WERI-Rb-1 (cell line): ENCODE results near the gene DNMBP.

ENCODE experiments used
- DNase-seq: peaks from one replicate; pipeline ENCODE4 v3.0.0-alpha.2; 2020
- H3K27ac ChIP-seq: fragments of 250-450 bp; sonication (Bioruptor Pico); 2 replicates; pipeline ENCODE4 v1.5.1; 2020; ENCODE audit warnings: mild to moderate bottlenecking, moderate library complexity
- H3K27me3 ChIP-seq: fragments of 250-450 bp; sonication (Bioruptor Pico); 2 replicates; pipeline ENCODE4 v1.5.1; 2021; ENCODE audit warnings: mild to moderate bottlenecking, low read depth, moderate library complexity; ENCODE audit not compliant: insufficient read depth, severe bottlenecking
- H3K36me3 ChIP-seq: fragments of 250-450 bp; sonication (Bioruptor Pico); 2 replicates; pipeline ENCODE4 v1.5.1; 2020; ENCODE audit warnings: mild to moderate bottlenecking, moderate library complexity
- H3K4me3 ChIP-seq: 2 replicates; pipeline ENCODE4 v1.5.1; 2011; ENCODE audit warnings: low read depth, mild to moderate bottlenecking, control low read depth, low read length
- H3K9me3 ChIP-seq: fragments of 250-450 bp; sonication (Bioruptor Pico); 2 replicates; pipeline ENCODE4 v1.5.1; 2021; ENCODE audit warnings: mild to moderate bottlenecking, moderate library complexity; ENCODE audit not compliant: severe bottlenecking
- TF ChIP-seq, protein P1 (sequence below): IDR thresholded peaks from 2 replicates; pipeline ENCODE4 v1.5.1; 2011; ENCODE audit warnings: low read depth, mild to moderate bottlenecking, control low read depth, inconsistent platforms, low read length

The DNMBP gene

GRCh38 chr10:100036850-100037249 is 27.1 kb upstream of the DNMBP start:
- no peak overlapping the region for H3K27ac ChIP-seq
- TF ChIP-seq, protein P1, sequence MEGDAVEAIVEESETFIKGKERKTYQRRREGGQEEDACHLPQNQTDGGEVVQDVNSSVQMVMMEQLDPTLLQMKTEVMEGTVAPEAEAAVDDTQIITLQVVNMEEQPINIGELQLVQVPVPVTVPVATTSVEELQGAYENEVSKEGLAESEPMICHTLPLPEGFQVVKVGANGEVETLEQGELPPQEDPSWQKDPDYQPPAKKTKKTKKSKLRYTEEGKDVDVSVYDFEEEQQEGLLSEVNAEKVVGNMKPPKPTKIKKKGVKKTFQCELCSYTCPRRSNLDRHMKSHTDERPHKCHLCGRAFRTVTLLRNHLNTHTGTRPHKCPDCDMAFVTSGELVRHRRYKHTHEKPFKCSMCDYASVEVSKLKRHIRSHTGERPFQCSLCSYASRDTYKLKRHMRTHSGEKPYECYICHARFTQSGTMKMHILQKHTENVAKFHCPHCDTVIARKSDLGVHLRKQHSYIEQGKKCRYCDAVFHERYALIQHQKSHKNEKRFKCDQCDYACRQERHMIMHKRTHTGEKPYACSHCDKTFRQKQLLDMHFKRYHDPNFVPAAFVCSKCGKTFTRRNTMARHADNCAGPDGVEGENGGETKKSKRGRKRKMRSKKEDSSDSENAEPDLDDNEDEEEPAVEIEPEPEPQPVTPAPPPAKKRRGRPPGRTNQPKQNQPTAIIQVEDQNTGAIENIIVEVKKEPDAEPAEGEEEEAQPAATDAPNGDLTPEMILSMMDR = no peak
- no peak for DNase-seq
- H3K4me3 ChIP-seq = no peak overlapping the region
- H3K27me3 ChIP-seq = no peaks in the 10 kb centered on the region
- peaks cover 3% of the 10 kb centered on the region for H3K9me3 ChIP-seq
- no peaks in the 10 kb centered on the region for H3K36me3 ChIP-seq

DNA sequence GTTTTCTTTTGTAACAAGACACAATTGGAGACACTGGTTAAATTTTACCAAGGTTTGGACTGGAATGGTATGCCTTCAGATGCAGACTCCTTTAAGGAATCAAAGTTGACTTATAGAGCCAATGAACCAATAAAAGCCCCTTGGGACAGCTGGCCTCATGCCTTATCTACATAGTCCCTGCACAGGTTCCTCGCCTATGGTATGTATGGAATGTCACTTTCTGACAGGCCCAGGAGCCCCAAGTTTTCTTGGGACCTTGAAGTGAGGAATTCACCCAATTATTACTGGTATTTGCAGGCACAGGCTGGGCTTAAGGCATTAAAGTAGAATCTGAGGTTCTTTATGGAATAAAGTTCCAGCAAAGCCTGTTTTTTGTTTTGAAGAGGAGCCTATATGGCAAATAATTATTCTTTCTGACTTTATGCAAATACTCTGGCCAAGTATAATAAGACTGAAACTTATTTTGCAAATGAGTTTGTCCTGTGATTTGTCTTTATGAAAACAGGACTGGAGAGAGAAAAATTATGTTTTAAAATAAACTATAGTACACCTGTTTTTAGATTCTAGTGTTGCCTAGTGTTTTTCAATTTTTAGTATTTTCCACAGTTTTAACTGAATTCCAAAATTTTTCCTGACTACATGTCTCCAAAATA is 24.1 kb upstream of the DNMBP start:
- Histone ChIP-seq H3K27me3 (no peaks in the 10 kb centered on the region), H3K9me3 (peaks cover 3% of the 10 kb centered on the region), H3K36me3 (no peaks in the 10 kb centered on the region), H3K27ac (no peak overlapping the region), H3K4me3 (no peak overlapping the region)
- DNase-seq = no peak
- TF ChIP-seq, protein P1 = no peak

DNA sequence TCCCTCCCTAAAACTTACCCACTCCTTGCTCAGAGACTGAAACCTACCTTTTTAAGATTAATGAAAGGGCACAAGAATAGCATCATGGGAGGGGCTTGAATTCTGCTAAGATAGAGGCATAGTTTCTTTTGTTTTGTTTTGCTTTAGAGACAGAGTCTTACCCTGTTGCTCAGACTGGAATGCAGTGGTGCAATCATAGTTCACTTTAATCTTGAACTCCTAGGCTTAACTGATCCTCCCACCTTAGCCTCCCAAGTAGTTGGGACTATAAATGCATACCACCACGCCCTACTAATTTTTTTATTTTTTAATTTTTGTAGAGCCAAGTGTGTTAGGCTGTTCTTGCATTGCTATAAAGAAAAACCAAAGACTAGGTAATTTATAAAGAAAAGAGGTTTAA is 17.7 kb upstream of the DNMBP start:
- H3K4me3 ChIP-seq = no peak overlapping the region
- no peak overlapping the region for H3K27ac ChIP-seq
- peaks cover 15% of the 10 kb centered on the region for H3K9me3 ChIP-seq
- no peaks in the 10 kb centered on the region for H3K27me3 ChIP-seq
- H3K36me3 ChIP-seq = no peaks in the 10 kb centered on the region
- DNase-seq = no peak
- TF ChIP-seq, protein P1 = no peak

DNA sequence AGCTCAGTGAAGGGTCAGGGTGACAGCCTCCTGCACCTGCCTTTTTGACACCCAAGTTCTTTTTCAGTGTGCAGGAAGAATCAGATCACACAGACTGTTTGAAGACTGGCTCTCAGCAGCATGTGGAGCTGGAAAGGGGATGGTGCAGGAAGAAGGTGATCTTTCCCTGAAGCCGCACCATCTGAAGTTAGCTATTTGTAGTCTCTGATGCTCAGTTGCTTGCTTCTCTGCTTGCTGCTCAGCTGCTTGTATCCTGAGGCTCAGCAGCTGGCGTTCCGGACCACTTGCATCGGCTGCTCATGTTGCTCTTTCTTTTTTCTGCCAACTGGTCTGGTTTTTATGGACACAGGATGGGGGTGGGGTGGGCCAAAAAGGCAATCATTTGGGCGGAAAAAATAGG is 15.8 kb upstream of the DNMBP start:
- H3K27ac ChIP-seq = no peak overlapping the region

GRCh38 chr10:100024748-100025147 is 15.0 kb upstream of the DNMBP start:
- Histone ChIP-seq H3K27ac (no peak overlapping the region), H3K9me3 (peaks cover 15% of the 10 kb centered on the region), H3K27me3 (no peaks in the 10 kb centered on the region), H3K4me3 (no peak overlapping the region), H3K36me3 (no peaks in the 10 kb centered on the region)
- DNase-seq = no peak
- TF ChIP-seq, protein P1 = no peak

More for the DNA sequence above, 15.8 kb upstream of the DNMBP start:
- Histone ChIP-seq H3K27me3 (no peaks in the 10 kb centered on the region), H3K36me3 (no peaks in the 10 kb centered on the region), H3K4me3 (no peak overlapping the region), H3K9me3 (peaks cover 15% of the 10 kb centered on the region)
- DNase-seq = no peak
- TF ChIP-seq, protein P1 = no peak

- Histone ChIP-seq H3K9me3 (peaks cover 5% of the 10 kb centered on the region), H3K27me3 (no peaks in the 10 kb centered on the region), H3K36me3 (no peaks in the 10 kb centered on the region), H3K27ac (no peak overlapping the region), H3K4me3 (no peak overlapping the region)
- DNase-seq = no peak
- TF ChIP-seq, protein P1 = no peak
Observed at GRCh38 chr10:100022403-100022802, 12.7 kb upstream of the DNMBP start.
